ENCODE data around the gene TSC22D1.
A peak's percentile ranks its signal among the peaks of the same experiment; 100 is the strongest.

Gene TSC22D1

DNA sequence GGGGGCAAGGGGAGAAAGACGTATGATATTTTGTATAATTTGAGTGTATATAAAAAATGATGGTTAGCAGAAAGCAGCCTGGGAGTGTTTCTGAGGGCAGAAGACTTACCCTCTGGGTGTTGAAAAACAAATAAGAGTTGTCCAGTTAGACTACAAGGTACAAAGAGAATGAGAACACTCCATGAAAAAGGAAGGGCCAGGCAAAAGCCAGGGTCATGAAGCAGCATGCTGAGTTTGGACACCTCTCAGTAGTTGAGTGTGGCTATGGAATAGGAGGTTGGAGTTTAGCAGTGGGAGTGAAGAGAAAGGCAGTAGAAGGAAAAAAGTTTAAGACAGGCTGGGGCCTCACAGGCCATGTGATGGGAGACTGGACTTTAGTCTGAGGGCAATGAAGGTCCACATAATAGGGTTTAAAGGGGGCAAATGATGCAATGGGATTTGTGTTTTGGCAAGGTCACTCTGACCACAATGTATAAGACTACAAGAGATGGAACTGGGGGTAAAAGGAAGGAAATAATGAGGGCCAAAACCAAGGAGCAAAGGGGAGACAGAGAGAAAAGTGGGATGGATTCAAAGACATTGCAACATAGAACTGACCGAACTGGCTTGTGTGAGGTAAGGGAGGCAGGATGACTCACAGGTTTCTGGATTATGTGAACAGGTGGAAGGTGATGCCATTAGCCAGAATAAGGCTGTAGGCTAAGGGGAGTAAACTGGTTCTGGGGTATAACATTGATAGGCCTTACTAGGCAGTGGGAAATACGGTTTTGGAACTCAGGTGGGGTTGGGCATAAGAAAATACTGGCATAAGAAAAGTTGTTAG is 125.9 kb downstream of the TSC22D1 start:
- no peak for DNase-seq

DNA sequence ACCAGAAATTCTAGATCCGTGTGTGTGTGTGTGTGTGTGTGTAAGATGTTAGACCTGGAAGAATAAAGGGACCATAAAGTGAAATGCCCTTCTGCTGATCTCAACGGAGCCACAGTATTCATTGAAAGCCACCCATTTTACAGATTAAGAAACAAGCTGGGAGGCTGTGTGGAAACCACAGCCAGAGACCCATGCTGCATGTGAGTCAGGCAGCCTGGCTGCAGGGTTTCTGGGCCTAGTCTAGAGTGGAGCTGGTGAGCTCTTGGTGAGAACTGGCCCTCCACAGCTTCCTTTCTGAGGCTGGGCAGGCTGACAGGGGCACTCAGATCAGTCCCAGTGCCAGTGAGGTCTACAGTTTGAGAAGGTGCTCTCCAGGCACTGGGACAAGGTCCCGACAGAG is 127.3 kb downstream of the TSC22D1 start:
- DNase-seq, result no peak

DNA sequence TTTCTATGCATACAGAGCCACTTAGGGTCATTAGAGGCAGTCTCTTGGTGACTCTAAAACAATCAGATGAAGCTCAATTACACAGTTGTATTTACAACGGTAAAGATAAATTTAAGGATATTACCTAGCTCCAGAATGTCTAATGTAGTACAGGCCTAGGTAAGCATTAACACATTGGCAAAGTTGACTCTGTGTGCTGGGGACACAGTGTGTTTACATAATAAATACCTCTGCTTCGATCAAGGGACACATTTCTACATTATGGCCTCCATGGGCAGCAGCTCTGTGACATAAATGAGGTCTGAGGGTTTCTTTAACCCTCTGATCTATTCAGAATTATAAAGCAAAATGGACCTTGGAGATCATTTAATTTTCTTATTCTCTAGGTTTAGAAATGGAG is 127.8 kb downstream of the TSC22D1 start:
- no peak for DNase-seq

DNA sequence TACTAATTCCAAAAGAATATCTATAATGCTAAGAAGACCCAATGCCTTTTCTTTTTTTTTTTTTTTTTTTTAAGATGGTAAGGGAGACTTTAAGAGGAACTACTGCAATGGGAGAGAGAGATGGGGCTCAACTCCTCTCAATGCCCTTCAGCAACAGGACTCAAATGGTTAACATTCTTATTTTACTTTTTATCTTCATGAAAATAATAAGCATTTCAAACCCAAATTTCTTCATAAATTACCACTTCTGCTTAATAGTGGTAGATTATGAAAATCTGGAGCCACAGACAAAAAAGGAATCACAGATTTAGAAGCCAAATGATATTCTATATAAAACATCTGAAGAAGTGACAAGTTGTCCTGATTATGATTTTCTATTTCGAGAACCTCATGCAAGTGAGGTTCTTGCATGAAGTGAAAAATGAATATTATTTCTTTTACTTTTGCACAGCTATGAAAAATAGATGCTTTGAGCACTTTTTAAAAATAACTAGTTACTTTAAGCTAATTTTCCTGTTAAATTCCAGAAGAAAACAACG is 128.3 kb downstream of the TSC22D1 start:
- DNase-seq, result no peak

DNA sequence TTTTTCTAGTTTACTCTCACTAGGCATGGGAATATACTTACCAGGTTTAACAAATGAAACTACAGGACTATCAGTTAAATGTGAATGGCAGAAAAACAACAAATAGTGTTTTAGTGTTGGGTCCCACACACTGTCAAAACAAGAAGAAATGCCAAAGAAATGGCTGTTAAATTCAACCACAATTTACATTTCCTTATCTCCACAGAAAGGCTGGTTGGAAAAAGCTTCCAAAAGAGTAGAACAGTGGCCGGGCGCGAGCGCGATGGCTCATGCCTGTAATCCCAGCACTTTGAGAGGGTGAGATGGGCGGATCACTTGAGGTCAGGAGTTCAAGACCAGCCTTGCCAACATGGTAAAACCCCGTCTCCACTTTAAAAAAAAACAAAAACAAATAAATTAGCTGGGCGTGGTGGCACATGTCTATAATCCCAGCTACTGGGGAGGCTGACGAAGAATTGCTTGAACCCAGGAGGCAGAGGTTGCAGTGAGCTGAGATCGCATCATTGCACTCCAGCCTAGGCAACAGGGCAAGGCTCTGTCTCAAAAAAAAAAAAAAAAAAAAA is 136.0 kb downstream of the TSC22D1 start:
- no peak for DNase-seq

DNA sequence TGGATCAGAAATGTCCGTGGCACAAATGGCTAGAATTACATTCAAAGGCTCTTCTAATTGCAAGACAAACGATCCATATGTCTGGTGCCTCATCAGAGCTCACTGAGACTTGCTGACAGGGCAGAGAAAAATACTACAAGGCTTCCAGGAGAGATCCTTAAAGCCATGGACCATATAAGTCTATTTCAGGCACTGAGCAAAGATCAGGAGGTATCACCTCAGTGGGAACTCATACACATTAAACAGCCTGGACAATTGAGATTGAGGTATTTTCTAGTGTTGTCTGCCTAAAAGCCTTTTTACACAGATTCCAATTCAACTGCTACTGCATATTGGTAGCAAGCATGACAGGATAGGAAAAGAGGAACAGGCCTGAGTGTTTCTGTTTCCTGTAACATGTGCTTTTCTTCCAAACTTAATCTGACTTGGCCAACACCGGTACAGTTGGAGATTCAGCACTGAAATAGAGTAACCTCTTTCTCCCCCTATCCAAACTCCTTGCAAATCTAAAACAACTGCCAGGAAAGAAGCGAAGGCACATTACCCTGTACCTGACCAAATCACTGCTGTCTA is 136.6 kb downstream of the TSC22D1 start:
- DNase-seq, result no peak

DNA sequence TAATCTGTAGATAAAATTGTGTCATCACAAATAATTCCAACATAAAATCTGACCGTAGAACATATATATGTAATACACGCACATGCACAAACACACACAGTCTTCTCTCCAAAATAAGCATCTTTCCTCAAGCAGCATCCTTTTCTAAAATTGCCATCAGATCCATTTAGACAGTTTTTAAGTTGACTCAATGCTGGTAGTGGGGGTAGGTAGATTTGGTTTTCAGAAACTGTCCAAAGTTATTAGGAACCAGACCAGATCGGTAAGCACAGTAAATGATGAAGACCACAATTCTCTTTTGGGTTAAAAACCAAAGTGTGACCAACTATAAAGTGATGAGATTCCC is 137.9 kb downstream of the TSC22D1 start:
- no peak for DNase-seq

DNA sequence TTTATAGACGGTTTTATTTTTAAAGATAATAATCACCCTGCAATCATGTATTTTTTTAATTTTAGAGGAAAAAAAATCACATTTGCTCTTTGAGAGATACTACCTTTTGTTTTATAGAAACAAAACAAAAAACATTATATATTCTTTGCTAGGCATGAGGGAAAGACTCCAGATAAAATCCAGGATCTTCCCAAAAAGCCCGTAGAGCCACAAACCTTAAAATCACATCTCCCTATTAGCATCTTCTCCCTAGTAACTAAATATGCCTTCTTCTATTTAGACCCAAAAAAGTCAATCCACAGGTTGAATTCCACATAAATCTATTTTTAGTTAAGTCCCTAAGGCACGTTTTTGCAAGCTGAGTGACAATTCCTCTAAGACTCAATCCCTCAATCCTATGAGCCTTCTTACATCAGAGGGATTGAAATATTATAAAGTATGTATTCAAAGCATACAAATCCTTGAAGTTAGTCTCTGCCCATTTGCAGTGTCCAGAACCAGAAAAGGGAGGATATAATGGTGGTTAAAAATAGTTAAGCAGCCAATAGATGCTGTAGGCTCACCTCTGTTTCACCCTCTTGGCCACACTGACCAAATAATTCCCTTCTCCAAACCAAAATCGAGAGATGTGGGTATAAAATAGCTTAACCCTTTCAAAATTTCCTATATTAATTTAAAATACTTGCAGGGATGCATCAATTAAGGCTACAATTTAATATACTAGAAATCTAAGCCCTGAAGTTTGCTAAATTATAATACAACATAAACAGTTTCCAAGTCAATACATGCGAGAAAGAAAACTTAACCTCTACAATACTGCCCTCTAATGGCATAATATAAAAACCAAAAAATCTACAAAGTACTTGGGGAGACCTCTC is 138.5 kb downstream of the TSC22D1 start:
- DNase-seq, result no peak

DNA sequence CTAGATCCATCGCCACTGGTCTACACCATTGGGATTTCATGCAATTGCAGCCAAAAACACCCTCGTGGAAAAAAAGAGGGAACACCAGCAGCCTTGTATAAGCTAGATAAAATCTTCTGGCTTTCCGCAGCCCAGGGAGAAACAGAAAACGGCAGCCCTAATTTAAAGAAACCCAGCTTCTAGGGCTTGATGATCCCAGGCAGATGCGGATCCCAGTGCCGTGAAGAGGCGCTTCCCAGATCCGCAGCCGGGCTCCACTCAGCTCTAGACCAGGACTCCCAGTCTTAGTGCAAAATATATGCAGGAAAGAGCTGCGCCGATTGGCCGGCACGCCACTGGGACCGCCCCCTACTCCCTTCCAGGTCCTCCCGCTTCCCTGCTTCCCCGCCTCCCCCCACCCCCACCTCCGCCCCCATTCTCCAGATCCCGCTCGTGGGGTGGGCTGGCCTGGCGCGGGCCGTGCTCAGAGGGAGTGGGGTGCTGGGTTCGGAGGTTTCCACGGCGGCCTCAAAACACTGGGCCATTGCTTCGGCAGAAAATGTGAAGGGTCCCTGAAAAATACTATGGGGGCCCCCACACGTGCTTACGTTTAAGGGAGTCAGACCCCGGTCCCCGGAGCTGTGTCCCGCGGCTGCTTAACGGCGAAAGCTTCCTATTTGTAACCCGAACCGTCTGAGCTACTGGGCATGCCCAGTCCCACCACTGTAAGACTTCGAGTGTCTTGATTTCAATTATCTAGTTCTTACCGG is 139.4 kb downstream of the TSC22D1 start:
- peak in 1 of 4 experiments; percentile 12 for DNase-seq

DNA sequence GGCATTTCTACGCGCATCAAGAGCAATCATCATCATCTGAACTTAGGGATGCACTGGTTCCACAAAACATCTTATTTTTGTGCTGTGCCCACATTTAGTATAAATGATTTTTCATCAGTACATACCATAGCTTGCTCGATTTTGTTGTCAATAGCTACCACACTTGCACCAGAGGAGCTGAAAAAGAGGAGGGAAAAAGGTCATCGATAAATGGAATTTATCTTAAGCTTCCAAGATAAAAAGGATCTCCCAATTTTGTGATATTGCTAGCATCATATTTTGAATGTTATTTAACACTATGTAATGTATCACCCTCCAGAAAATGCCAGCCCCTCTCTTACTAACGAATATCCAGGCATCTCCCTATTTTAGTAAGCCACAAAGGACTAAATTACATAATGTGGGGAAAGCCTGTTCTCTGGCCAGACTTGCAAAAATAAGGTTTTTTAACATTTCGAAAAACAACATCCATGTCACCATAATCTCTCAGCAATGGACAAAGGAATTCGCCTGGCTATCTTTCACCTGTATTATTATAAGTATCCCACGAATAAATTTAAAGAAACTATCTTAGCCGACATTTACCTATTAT is 140.1 kb downstream of the TSC22D1 start:
- no peak for DNase-seq

DNA sequence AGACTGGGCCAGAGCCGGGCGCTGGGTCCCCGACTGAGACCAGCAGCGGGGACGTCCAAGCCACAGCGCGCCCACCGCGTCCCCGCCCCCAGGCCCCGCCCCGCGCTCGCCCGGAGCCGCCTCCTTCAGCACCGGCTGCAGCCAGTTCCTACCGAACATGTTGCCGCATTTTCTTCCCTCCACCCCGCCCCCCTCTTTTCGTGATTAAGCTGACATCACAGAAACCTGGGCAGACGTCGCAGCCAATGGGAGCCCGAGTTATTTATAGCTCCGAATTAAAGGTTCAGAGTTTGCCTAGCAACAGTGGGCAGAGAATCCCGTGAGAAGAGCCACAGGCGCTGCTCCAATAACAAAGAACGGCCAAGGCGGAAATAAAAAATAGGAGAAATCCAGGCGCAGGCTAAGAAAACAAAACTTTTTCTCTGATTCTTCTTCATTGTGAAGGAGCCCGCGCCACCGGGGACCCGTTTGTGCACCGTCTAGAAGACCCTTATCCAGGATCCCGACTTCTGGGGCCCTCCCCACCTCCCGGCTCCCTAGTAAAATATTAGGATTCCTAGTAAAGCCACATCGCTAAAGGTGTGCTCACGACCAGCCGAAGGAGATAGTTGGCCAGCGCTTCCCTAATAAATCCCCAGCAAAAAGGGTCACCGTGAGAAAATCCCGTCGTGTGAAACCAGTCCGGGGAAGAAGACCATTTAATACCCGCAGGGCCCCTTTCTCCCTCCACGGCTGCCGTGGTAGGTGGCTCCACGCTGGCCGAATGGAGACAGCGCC is 140.8 kb downstream of the TSC22D1 start:
- peak; percentile 39 to 79 (median 66) for DNase-seq

DNA sequence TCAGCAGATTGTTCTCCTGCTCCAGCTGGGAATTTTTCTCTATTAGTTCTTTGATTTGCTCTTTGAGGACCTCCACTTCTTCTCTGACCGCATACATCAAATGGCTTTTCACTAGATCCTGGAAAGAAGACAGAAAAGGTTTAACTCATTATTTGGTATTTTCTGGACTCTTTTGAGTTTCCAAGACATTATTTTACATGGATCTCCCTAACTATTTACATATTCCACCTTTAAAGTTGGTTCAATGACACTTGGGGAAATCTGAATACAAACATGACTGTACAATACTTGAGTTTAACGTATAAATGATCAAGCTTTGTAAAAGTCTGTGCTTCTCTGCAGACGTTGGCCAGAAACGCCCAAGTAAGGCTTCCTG is 141.4 kb downstream of the TSC22D1 start:
- no peak for DNase-seq

DNA sequence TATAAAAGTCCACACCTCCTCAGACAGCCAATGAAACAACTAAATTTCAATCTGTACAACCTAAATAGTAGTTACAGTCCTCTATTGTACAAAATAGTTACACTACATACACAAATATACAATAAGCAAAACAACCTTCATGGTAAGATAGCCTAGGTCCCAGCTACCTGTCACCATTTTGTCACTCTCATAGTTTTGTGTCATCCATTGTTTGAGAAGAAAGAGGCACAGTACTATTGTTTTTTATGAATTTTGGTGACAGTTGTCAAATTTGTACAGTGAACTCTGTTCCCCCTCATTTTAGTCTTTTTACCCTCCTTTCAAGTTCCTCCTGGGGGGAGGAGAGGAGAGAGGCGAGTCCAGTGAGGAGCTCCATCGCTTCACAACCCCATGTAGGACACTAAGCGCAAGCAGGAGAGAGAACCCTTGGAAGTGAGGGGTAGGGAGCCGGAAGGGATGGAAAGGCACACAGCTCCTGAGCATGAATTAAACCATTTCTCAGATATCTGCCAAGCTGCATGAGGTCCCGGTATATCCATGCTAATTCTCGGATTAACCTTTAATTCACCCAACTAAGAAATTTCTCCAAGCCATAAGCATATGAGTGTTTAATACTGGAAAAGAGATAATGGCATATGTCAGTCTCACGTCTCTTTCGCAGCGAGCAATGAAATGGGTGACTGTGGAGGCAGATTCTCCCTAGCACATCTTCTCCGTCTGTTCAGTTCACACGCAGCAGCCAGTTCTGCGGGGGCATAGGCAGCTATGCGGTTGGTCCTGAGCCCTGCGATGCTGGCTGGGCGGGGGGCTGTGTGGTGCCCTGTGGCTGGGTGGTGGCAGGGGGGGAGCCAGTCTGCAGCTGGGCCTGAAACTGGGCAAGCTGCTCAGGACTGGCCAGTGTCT is 142.0 kb downstream of the TSC22D1 start:
- no peak for DNase-seq

DNA sequence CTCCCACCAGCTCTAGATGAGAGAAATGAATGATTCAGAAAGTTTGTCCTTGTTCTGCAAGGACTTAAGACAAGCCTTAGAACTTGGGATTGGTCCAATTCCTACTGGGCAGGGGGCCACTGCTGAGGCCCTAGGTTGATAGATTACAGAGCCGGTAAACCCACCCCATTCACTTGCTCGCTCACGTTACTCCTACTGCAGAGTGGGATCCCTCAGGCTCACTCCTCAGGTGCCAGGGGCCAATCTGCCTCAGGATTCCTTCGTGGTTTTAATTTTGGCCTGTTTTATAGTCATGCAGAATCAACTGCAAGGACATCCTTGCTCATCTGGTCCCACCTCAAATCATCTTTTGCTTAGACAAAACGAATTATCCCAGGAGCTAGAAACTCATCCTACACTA is 143.5 kb downstream of the TSC22D1 start:
- DNase-seq, result no peak

DNA sequence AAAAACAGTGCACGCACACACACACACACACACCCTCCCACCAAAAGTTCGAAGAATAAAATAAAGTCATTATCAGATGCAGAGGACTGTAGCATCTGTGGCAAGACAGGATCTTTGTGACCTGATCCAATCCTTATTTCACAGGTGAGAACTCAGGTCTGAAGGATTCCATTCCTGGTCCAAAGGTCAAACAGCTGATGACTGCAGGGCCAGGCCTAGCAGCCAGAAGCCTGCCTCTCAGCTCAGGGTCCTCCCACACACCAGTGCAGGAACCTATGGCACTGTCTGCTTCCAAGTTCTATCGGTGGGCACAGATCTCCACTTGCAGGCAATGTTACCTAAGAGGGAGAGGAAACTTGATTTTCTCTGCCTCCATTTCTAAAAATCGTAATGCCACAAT is 145.0 kb downstream of the TSC22D1 start:
- no peak for DNase-seq

DNA sequence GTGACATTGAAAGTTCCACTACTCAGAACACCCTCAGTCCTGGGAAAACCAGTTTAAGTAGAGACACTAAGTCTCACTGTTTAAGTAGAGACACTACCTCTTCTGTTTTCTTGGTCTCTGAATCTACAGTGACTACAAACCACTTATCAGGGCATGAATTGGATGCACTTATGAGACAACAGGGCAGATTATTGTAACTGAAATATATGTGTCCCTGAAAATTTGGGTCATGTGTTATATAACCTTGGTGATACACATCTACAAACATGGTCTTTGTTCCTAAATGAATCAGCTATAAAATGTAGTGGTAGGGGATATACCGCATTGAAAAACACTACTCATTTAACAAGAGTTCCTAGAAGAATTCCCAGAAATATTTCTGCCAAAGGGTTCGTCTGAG is 146.8 kb downstream of the TSC22D1 start:
- no peak for DNase-seq

DNA sequence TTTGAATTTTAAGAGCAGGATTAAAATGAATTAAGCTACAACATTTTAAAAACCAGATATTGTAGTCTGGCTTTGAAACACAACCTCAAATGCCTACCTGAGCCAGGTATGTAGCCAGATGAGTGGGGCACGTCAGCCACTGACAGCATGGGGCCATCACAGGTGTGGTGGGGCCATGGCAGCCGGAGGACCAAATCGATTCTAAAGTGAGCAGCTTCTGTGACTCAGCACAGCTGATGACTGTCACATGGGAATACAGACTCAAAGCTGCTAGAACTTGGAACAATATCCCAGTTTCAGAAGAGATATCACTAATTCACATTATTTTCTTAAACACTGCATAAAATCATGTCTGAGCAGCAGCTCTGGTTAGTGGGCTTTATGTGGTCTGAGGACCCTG is 149.7 kb downstream of the TSC22D1 start:
- DNase-seq, result no peak

DNA sequence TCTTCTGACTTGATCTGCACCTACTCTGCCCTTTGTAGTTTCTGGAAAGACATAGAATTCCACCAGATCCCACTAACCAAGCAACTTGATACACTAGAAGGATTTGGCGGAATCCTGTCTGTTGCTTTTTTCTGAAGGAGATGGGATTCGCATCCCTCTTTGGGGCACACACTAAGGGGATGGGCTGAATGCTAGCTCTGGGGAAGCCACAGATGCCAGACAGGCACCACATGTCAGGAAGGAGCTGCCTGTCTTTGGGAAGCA is 150.4 kb downstream of the TSC22D1 start:
- DNase-seq, result no peak

DNA sequence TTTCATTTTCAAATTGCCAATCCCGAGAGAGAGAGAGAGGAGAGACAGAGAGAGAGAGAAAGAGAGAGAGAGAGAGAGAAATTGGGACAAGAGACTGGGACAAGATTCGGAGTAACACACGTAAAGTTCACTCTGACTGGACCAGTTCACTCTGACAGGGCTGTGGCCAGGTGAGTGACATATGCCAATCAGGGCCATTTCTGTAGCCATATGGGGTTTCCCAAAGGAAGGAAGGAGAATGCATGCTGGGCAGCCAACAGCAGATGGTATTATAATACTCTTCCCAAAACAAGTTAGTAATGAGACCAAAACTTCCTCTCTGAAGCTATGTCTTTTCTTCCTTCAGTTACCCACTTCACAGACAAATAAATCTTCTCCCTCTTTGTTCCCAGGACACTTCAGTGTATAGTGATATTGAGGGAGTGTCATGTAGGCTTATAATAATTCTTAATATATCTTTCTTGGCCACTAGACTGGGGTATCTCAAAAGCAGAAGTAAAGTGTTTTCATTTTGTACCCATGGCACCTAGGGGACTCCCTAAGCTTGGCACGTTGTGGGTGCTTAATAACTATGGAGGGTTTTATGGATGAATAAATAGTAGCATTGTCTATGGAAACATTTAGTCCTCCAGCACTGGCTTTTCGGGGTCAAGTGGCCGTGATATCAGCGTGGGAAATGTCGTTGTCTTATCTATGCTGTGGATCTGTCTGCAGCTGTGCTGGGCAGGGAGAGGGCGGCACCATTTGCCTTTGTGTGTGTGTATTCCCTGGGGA is 150.9 kb downstream of the TSC22D1 start:
- no peak for DNase-seq

DNA sequence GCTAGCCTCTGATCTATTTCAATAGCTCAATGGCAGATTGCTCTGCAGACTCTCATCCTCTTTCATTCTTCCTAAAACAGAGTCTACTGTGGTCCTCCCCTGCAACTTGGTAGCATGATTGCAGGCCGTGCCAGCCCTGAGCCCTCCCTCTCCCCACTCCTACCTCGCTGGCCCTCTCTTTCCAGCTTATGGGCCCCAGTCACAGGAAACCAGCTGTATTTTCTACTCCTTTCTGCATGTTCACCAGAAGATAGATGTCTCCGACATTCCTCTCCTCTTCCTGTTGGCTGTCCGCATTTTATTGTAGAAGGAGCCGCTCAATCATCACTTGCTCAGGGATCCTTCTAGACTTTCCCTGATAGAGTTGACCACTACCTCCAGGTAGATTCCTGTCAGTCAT is 152.3 kb downstream of the TSC22D1 start:
- DNase-seq, result no peak

All from activated naive CD4-positive, alpha-beta T cell (primary cell).